Measurements from ENCODE around the gene POLR1A.

DNA sequence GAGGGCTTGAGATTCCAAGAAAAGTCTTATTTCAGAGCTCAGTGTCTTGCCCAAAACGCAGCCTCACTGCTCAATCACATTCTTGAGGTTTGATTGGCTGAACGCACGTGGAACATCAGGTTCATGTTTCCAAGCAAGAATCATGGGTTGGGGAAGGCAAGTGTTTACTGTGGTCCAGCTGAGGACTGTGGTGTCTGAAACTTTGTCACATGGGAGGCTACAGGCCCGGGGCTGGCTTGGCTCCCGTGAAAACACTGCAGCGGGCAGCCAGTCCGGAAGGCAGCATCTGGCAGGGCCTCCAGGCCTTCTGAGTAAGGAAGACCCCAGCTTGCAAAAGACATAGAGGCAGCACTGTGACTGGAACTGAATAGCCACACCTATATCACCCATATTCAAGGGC lies 84.7 kb downstream of the POLR1A start:
- TF ChIP-seq, protein P1, sequence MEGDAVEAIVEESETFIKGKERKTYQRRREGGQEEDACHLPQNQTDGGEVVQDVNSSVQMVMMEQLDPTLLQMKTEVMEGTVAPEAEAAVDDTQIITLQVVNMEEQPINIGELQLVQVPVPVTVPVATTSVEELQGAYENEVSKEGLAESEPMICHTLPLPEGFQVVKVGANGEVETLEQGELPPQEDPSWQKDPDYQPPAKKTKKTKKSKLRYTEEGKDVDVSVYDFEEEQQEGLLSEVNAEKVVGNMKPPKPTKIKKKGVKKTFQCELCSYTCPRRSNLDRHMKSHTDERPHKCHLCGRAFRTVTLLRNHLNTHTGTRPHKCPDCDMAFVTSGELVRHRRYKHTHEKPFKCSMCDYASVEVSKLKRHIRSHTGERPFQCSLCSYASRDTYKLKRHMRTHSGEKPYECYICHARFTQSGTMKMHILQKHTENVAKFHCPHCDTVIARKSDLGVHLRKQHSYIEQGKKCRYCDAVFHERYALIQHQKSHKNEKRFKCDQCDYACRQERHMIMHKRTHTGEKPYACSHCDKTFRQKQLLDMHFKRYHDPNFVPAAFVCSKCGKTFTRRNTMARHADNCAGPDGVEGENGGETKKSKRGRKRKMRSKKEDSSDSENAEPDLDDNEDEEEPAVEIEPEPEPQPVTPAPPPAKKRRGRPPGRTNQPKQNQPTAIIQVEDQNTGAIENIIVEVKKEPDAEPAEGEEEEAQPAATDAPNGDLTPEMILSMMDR (IDR thresholded peaks at IDR 0.05; ENCODE audit: low read depth, low read length, missing input control) = no peak
- TF ChIP-seq, protein P2, sequence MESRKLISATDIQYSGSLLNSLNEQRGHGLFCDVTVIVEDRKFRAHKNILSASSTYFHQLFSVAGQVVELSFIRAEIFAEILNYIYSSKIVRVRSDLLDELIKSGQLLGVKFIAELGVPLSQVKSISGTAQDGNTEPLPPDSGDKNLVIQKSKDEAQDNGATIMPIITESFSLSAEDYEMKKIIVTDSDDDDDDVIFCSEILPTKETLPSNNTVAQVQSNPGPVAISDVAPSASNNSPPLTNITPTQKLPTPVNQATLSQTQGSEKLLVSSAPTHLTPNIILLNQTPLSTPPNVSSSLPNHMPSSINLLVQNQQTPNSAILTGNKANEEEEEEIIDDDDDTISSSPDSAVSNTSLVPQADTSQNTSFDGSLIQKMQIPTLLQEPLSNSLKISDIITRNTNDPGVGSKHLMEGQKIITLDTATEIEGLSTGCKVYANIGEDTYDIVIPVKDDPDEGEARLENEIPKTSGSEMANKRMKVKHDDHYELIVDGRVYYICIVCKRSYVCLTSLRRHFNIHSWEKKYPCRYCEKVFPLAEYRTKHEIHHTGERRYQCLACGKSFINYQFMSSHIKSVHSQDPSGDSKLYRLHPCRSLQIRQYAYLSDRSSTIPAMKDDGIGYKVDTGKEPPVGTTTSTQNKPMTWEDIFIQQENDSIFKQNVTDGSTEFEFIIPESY (IDR thresholded peaks at IDR 0.05) = no peak
